ENCODE data around the gene FARS2.

FARS2 gene

DNA sequence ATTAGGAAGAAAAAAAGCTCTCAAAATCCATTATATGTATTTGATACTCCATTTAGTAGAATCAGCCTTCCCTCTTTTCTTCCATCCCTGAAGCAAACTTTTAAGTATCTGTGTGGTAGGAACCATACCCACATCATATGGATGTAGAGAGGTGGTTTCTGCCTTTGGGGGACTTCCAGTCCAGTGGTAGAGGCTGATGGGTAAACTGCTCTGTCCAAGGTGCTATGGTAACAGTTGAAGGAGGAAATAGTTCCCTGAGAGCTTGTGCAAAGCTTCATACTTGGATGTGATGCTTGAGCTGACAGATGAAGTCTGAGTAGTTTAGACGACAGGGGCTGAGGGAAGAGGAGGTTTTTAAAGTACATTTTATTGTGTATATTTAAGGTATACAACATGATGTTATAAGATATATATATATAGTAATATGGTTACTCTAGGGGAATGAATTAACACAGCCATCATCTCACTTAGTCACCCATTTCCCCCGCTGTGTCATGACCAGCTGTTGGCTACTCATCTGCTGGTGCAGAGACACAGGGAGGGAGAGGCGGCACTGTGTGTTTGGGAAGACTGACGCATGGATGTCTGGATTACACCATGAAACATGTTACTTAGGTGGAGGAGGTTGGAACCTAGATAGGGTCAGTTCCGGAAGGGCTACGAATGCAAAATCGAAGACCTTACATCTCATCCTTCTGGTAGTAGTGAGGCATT lies 185.2 kb downstream of the FARS2 start:
- Histone ChIP-seq H3K36me3 (no peaks in the 10 kb centered on the region), H3K4me1 (ENCODE audit: control insufficient read depth in 1 of 2, insufficient read depth in 1 of 2, low read depth in 1 of 2, low read length in 1 of 2) (peaks cover 10 to 16% of the 10 kb centered on the region in 2 experiments), H3K27me3 (no peaks in the 10 kb centered on the region), H3K4me3 (ENCODE audit: low read depth in 1 of 2, low read length in 1 of 2) (no peak overlapping the region), H3K9me3 (no peaks in the 10 kb centered on the region), H3K27ac (no peak overlapping the region)
- TF ChIP-seq, protein P1, sequence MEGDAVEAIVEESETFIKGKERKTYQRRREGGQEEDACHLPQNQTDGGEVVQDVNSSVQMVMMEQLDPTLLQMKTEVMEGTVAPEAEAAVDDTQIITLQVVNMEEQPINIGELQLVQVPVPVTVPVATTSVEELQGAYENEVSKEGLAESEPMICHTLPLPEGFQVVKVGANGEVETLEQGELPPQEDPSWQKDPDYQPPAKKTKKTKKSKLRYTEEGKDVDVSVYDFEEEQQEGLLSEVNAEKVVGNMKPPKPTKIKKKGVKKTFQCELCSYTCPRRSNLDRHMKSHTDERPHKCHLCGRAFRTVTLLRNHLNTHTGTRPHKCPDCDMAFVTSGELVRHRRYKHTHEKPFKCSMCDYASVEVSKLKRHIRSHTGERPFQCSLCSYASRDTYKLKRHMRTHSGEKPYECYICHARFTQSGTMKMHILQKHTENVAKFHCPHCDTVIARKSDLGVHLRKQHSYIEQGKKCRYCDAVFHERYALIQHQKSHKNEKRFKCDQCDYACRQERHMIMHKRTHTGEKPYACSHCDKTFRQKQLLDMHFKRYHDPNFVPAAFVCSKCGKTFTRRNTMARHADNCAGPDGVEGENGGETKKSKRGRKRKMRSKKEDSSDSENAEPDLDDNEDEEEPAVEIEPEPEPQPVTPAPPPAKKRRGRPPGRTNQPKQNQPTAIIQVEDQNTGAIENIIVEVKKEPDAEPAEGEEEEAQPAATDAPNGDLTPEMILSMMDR (IDR thresholded peaks at IDR 0.05), result no peak

DNA sequence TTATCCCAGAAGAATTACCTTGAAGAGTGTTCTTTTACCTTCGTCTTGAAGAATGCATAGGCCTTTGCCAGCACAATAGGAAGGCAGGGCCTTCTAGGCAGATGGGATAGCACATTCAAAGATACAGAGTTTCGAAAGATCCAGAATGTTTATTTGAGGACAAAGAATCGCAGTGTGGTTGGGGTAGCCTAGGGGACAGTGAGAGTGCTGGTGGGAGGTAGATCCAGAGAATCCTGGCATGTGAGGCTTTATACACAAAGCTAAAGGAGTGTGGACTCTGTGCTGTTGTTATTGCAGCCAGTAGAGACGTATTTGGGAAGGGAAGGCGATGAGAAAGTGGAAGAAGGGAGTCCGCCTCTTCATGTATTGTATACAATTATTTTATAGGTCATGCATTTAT lies 186.6 kb downstream of the FARS2 start:
- TF ChIP-seq, protein P1 (IDR thresholded peaks at IDR 0.05), result no peak

DNA sequence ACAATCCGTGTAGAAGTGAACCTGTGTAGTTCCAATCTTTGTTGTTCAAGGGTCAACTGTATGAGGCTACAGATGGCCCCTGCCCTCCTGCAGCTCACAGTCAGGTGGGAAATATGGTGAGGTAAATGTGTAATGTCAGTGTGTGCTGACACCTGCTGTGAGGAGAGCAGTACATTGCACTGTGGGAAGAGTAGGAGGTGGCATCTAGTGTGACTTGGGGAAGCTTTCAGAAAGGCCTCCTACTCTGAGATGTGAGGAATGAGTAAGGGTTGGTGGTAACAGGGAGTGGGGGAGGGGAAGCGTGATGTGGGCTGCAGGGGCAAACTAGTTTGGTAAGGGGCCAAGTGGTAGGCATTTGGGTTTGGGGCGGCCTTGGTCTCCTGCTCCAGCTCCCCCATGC lies 188.8 kb downstream of the FARS2 start:
- no peaks in the 10 kb centered on the region for H3K27me3 ChIP-seq
- H3K27ac ChIP-seq, result no peak overlapping the region
- H3K4me3 ChIP-seq (ENCODE audit: low read depth in 1 of 2, low read length in 1 of 2), result no peak overlapping the region
- no peaks in the 10 kb centered on the region for H3K36me3 ChIP-seq
- TF ChIP-seq, protein P1 (IDR thresholded peaks at IDR 0.05), result no peak
- no peaks in the 10 kb centered on the region for H3K4me1 ChIP-seq (ENCODE audit: control insufficient read depth in 1 of 2, insufficient read depth in 1 of 2, low read depth in 1 of 2, low read length in 1 of 2)
- no peaks in the 10 kb centered on the region for H3K9me3 ChIP-seq

More for the DNA sequence above, 186.6 kb downstream of the FARS2 start:
- H3K27me3 ChIP-seq, result no peaks in the 10 kb centered on the region
- H3K9me3 ChIP-seq, result no peaks in the 10 kb centered on the region
- H3K4me3 ChIP-seq (ENCODE audit: low read depth in 1 of 2, low read length in 1 of 2), result no peak overlapping the region
- no peak overlapping the region for H3K27ac ChIP-seq
- peaks cover 10 to 11% of the 10 kb centered on the region in 2 experiments for H3K4me1 ChIP-seq (ENCODE audit: control insufficient read depth in 1 of 2, insufficient read depth in 1 of 2, low read depth in 1 of 2, low read length in 1 of 2)
- H3K36me3 ChIP-seq, result no peaks in the 10 kb centered on the region

DNA sequence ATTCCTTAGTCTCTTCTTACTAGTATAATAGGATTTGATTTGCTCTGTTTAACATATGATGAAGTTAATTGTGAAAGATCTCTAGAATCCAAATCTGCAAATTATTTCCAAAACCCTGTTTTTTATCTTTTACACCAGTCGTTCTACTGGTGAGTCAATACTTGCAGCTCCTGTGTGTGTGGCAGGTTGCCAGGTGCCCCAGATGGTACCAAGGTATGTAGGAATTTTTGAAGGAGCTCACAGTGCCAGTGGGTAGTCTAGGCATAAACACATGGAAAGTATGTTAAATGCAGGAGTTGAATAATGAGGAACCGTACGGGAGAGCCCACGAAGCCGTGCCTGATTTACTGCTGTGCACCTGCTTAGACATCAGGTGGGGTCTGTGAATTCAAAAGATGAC lies 192.2 kb downstream of the FARS2 start:
- H3K27me3 ChIP-seq, result no peaks in the 10 kb centered on the region
- H3K27ac ChIP-seq, result no peak overlapping the region
- no peaks in the 10 kb centered on the region for H3K4me1 ChIP-seq (ENCODE audit: control insufficient read depth in 1 of 2, insufficient read depth in 1 of 2, low read depth in 1 of 2, low read length in 1 of 2)
- H3K4me3 ChIP-seq (ENCODE audit: low read depth in 1 of 2, low read length in 1 of 2), result no peak overlapping the region
- H3K9me3 ChIP-seq, result no peaks in the 10 kb centered on the region
- TF ChIP-seq, protein P1 (IDR thresholded peaks at IDR 0.05), result no peak
- H3K36me3 ChIP-seq, result no peaks in the 10 kb centered on the region

DNA sequence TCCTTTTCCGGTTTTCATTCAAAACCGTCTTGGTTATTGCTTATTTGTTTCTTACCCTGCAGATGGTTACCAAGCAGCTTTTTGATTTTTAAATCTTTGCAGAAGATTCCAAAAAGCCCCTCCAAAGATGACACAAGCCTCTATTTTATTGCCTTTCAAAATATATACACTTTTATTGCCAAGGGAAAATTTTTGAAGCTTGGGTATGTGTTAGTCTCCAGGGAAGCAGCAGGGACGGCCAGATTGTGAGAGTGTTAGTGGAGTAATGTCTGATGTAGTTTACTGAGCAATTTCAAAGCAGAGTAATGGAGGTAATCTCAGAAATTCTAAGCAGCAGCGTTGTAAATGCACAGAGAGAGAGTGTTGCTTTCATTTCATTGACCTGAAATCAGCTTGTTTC lies 193.8 kb downstream of the FARS2 start:
- TF ChIP-seq, protein P1 (IDR thresholded peaks at IDR 0.05), result no peak
- Histone ChIP-seq H3K9me3 (no peaks in the 10 kb centered on the region), H3K4me3 (ENCODE audit: low read depth in 1 of 2, low read length in 1 of 2) (no peak overlapping the region), H3K27me3 (no peaks in the 10 kb centered on the region), H3K4me1 (ENCODE audit: control insufficient read depth in 1 of 2, insufficient read depth in 1 of 2, low read depth in 1 of 2, low read length in 1 of 2) (no peaks in the 10 kb centered on the region), H3K36me3 (no peaks in the 10 kb centered on the region), H3K27ac (no peak overlapping the region)

Measured in neutrophil (primary cell).